HCEC 1CT (cell line): Measurements from ENCODE around the gene MMP23B.
"Not testable (repeated sequence)": the region's sequence is repeated elsewhere in the genome, so short reads cannot be mapped to it uniquely, and the experiment has no call there.

Experiments used
- DNase-seq: peaks from one replicate; pipeline ENCODE4 v3.0.0-alpha.2; 2017

MMP23B gene

GRCh38 chr1:1636621-1637478 is 4.9 kb downstream of the MMP23B start:
- not testable (repeated sequence) for DNase-seq

GRCh38 chr1:1637479-1637875 is 5.5 kb downstream of the MMP23B start:
- DNase-seq, result not testable (repeated sequence)

- not testable (repeated sequence) for DNase-seq
Measured at GRCh38 chr1:1638528-1638927, 6.6 kb downstream of the MMP23B start.

GRCh38 chr1:1639368-1639767 is 7.4 kb downstream of the MMP23B start:
- DNase-seq, result not testable (repeated sequence)

GRCh38 chr1:1640081-1640480 is 8.1 kb downstream of the MMP23B start:
- not testable (repeated sequence) for DNase-seq

GRCh38 chr1:1640711-1641461 is 8.9 kb downstream of the MMP23B start:
- DNase-seq, result not testable (repeated sequence)

- not testable (repeated sequence) for DNase-seq
Measured at GRCh38 chr1:1646326-1646725, 14.4 kb downstream of the MMP23B start.

GRCh38 chr1:1647567-1648241 is 15.7 kb downstream of the MMP23B start:
- not testable (repeated sequence) for DNase-seq

- not testable (repeated sequence) for DNase-seq
Measured at GRCh38 chr1:1648265-1648664, 16.3 kb downstream of the MMP23B start.

- peak; percentile 92 for DNase-seq
Measured at GRCh38 chr1:1658583-1659549, 26.9 kb downstream of the MMP23B start, which contains the start of gene CDK11B. Gene CDK11B, minus strand, starts transcription at chr1:1659004. Its CDS starts 1,519 bp downstream, at chr1:1657485.

- DNase-seq, result not testable (repeated sequence)
Measured at GRCh38 chr1:1662392-1662791, 30.4 kb downstream of the MMP23B start.

GRCh38 chr1:1662830-1663560 is 31.0 kb downstream of the MMP23B start:
- DNase-seq, result not testable (repeated sequence)

GRCh38 chr1:1664318-1664717 is 32.3 kb downstream of the MMP23B start:
- DNase-seq, result not testable (repeated sequence)

GRCh38 chr1:1664941-1665814 is 33.2 kb downstream of the MMP23B start:
- DNase-seq, result no peak

- DNase-seq, result no peak
Measured at GRCh38 chr1:1665815-1666251, 33.9 kb downstream of the MMP23B start.

GRCh38 chr1:1666526-1666925 is 34.6 kb downstream of the MMP23B start:
- no peak for DNase-seq

- DNase-seq, result no peak
Measured at GRCh38 chr1:1669468-1670440, 37.8 kb downstream of the MMP23B start.

GRCh38 chr1:1670866-1671265 is 38.9 kb downstream of the MMP23B start:
- DNase-seq, result no peak
